KG1 (cell line): Measurements from ENCODE around the gene MYO18A.

Source experiments
- DNase-seq: peaks from one replicate; lab custom pipeline; 2025; lab: John Stamatoyannopoulos, UW

Gene MYO18A

GRCh38 chr17:29034510-29034909 is 145.7 kb downstream of the MYO18A start:
- no peak for DNase-seq

GRCh38 chr17:29032857-29033197 is 147.4 kb downstream of the MYO18A start:
- DNase-seq: no peak

GRCh38 chr17:29032013-29032856 is 148.0 kb downstream of the MYO18A start:
- no peak for DNase-seq

GRCh38 chr17:29031488-29031887 is 148.7 kb downstream of the MYO18A start:
- no peak for DNase-seq

- no peak for DNase-seq
These were observed 155.8 kb downstream of the MYO18A start for GRCh38 chr17:29024316-29024952.

GRCh38 chr17:29022074-29022473 is 158.1 kb downstream of the MYO18A start:
- no peak for DNase-seq

GRCh38 chr17:29021226-29021625 is 159.0 kb downstream of the MYO18A start:
- no peak for DNase-seq
